LNCaP clone FGC (cell line): Measurements from ENCODE around the gene LCN1.
"Not testable (repeated sequence)": the region's sequence is repeated elsewhere in the genome, so short reads cannot be mapped to it uniquely, and the experiment has no call there.

Experiments used
- DNase-seq: peaks from one replicate; pipeline ENCODE4 v3.0.0-alpha.2; 2011; ENCODE audit warnings: low read depth
- H3K4me3 ChIP-seq: 2 replicates; pipeline ENCODE4 v1.5.1; 2011; ENCODE audit warnings: mild to moderate bottlenecking, low read depth, low read length, control low read depth
- TF ChIP-seq, protein P1 (sequence below): IDR thresholded peaks from 2 replicates; pipeline ENCODE4 v1.5.1; 2012; ENCODE audit warnings: mild to moderate bottlenecking; ENCODE audit not compliant: control insufficient read depth, insufficient read depth; ENCODE audit errors: extremely low read depth

The LCN1 gene

DNA sequence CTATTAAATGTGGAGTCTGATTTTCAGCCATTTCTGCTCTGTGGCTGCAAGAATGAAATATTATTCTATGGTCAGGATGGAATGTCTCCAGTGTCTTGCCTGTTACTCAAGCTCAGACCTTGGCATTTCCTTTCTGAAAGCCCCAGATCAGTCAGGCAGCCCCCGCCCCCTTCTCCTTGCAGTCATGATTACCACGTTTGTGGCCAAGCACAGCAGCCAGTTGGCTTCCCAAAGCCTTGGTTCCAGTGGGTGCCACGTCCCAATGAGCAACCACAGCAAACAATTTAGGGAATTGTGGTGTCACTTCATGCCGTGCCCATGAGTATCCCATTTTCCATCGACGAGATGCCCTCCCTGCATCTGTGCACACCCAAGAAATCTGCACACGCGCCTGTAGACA, 15.0 kb downstream of the LCN1 start:
- no peak for DNase-seq
- no peak overlapping the region for H3K4me3 ChIP-seq
- TF ChIP-seq, protein P1, sequence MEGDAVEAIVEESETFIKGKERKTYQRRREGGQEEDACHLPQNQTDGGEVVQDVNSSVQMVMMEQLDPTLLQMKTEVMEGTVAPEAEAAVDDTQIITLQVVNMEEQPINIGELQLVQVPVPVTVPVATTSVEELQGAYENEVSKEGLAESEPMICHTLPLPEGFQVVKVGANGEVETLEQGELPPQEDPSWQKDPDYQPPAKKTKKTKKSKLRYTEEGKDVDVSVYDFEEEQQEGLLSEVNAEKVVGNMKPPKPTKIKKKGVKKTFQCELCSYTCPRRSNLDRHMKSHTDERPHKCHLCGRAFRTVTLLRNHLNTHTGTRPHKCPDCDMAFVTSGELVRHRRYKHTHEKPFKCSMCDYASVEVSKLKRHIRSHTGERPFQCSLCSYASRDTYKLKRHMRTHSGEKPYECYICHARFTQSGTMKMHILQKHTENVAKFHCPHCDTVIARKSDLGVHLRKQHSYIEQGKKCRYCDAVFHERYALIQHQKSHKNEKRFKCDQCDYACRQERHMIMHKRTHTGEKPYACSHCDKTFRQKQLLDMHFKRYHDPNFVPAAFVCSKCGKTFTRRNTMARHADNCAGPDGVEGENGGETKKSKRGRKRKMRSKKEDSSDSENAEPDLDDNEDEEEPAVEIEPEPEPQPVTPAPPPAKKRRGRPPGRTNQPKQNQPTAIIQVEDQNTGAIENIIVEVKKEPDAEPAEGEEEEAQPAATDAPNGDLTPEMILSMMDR, result no peak

DNA sequence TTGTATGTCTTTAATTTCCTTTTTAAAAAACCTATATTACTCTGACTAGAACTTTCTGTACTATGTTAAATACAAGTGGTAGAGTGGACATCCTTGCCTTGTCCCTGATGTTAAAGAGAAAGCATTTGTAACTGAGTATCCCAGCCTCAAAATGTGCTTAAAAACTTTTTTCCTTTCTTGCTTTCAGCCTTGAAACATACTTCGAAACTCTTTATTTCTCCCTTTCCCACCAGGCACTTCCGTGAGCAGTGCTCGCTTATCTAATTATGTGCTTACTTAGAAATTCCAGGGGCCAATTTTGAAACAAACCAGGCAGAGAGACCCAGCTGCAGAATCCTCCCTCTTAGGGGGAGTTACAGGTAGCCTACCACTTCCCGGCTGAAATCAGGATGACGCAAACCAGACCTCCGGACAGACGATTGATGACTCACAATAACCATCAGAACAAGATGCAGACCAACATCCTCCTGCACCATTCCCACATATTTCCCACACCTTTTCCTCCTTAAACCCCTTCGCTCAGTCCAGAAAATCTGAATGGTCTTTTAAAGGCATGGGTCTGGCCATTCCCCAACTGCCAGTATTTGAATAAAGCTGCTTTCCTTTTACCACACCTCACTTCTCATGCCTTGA, 22.1 kb downstream of the LCN1 start:
- H3K4me3 ChIP-seq, DNase-seq: not testable (repeated sequence)

DNA sequence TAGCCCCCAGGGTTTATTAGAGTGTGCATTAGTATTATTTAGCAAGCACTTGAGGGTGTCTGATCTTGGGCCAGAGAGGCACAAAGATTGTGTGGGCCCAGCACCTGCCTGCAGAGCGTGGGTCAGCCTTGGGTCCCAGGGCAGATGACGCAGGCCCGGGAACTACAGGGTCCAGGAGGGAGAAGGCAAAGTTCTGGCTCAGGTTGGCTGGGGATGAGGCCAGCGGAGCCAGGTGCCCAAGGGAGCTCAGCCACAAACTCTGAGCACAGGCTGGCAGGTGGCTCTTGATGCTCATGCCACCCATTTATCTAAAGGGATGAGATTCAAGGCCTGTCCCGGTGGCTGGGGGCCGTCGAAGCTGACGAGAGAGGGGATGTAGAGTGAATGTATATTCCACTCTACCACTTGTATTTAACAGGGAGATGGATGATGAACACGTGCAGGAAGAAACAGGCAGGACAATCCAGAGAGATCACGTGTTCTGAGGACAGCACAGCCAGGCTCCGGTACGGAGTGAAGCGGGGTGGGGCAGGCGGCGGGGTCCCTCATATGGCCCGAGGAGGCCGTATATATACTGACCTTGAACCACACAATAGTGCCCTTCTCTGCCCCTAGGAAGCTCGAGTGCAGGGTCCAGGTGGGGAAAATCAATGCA, 23.9 kb downstream of the LCN1 start:
- H3K4me3 ChIP-seq, result no peak overlapping the region
- TF ChIP-seq, protein P1, result no peak
- DNase-seq, result no peak

DNA sequence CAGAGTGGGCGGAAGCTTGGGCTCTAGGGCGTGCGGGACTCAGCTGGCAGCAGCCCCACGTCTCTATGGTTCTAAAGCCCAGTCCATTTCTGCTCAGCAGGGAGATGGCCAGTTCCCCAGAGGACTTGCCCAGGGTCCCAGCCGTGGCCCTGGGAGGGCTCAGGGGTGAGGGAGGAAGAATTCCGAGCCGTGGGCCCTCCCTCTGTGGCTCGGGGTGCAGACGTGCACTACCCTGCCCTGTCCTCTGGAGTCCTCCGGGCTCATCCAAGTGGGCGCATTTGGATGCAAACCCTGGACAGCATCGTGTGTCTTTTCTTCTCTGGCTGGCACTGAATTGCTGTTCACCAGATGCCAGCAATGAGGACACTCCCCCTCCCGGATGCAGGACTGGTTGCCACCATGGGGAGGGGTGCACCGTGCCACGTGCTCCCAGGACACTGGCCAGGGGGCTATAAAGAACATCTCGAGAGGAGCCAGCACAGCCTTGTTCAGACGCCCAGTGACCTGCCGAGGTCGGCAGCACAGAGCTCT, 24.5 kb downstream of the LCN1 start, which contains the start of gene OBP2A:
Gene OBP2A (plus strand): TSS at position 481 of the 531 bp plus-strand sequence. CDS start 55 bp downstream, outside the sequence.
- H3K4me3 ChIP-seq, DNase-seq: not testable (repeated sequence)

DNA sequence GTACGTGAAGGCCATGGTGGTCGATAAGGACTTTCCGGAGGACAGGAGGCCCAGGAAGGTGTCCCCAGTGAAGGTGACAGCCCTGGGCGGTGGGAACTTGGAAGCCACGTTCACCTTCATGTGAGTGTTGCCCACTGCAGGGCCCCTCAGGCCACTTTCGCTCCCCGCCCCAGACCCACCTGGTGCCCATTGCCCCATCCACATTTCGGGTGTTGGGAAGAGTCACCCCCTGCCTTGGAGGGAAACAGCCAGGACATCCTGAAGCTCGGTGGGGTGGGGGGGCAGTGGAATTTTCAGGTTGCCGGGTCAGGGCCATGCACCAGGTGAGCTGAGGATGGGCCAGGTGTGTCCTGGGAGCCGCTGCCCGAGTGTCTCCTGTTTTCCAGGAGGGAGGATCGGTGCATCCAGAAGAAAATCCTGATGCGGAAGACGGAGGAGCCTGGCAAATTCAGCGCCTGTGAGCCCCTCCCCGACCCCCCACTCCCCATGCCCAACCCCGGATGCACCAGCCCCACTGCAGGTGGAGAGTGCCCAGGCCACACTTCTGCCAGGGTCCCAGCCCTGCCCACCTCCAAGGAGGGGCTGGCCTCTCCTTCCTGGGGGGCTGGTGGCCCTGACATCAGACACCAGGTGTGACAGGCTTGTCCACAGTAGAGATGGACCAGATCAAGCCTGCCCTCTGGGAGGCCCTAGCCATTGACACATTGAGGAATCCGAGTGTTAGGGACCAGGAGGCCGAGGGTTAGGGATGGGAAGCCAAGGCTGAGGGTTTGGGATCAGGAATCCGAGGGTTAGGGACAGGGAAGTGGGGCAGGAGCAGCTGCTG, 25.8 kb downstream of the LCN1 start:
- H3K4me3 ChIP-seq, result not testable (repeated sequence)

DNA sequence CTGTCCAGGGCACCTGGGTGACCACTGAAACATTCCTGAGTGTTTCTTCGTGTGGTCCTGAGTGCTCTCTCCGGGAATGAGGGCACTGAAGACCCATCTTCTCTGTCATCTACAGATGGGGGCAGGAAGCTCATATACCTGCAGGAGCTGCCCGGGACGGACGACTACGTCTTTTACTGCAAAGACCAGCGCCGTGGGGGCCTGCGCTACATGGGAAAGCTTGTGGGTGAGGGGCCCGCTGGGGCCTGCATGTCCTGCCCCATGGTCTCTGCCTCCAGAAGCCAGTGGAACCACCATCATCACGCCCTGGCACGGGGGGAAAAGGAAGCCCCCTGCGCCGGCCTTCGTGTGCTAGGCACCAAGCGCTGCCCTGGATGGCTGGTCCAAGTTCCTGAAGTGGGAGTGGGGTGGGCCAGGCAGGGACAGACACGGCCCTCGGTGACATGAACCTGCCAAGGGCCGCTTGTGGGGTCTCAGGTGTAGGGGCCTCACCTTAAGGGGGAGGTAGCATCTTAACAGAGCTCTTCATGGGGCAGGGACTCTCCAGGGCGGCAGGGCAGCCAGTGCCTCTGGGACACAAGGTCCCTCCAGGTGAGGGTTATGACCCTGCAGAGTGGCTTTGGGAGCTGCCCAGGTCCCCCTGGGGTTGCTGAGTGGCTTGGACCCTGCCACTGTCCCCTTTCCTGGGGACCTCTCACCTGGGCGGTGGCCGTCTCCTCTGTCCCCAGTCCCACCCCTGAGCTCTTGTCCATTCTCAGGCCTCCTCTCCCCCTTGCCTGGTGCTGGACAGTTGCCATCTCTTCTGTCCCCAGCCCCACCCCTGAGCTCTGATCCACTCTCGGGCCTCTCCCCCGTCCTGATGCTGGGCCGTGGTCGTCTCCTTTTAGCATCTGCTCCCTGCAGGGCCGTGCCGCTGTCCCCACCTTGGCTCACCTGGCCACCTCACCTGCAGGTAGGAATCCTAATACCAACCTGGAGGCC, 26.8 kb downstream of the LCN1 start:
- H3K4me3 ChIP-seq, result no peak overlapping the region
- TF ChIP-seq, protein P1, result no peak
- no peak for DNase-seq

More for the DNA sequence above, 25.8 kb downstream of the LCN1 start:
- DNase-seq, result not testable (repeated sequence)

DNA sequence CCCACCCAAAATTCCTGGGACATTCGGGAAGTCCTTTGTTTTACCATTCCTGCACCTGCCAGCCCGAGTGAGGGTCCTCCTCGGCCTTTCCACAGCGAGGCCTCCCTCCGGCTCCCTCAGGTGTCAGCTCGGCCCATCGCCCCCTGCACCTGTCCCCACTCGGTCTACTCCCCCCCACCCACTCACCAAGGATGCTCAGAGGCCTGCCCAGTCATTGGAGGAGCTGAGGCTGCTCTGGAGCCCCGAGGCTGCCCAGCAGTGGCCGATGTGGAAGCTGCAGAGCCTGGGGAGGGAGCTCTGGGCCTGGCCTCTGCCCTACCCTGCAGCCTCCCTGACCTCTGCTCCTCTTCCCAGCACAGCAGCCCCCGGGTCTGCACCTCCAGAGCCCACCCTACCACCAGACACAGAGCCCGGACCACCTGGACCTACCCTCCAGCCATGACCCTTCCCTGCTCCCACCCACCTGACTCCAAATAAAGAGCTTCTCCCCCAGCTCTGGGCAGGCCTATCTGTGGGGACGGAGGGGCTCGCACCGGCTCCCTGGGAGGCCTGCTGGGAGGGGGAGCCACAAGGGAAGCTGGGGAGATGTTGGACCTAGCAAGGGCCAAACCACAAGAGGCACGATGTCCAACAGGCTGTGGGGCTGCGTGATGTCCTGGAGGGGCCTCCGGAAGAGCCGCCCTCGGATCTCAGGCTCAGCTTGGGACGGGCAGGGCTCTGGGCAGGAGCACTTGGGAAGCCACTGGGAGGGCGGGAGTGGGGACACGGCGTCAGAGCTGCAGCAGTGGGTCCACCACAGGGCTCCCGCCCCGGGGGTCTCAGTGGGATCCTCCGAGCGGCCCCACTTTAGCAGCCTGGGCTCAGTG, 28.5 kb downstream of the LCN1 start:
- not testable (repeated sequence) for DNase-seq, H3K4me3 ChIP-seq

DNA sequence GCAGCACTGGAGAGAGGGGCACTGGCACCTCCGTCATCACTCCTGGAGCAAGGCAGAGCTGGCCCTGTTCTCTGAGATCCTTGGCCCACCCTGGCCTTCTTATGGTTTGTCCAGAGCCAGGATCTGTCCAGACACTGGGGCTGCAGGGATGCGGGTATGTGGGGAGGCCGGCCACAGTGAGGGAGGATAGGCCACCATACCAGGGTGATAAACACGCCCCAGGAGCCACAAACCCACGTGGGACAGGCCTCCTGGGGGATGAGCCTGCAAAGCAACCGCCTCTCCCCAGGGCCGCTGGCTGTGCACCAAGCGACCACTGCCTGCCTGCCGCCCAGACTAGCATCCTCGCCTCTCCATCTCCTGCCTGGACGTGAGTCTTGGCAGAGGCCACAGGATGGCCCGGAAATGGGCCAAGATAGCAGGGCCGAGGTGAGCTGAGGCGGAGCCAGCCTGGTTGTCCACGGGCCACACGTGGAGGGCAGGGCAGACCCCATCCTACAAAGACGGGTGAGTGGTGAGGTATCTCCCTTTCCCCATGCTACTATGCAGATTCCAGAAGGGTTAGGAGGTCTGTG, 29.2 kb downstream of the LCN1 start:
- H3K4me3 ChIP-seq, result no peak overlapping the region
- TF ChIP-seq, protein P1, result no peak
- no peak for DNase-seq
